Liver (tissue), 3 donors: ENCODE results near the gene DCLRE1A.

ENCODE experiments used
- GABPA ChIP-seq, 2 donors: IDR thresholded peaks in 1 of 2; conservative IDR thresholded peaks in 1 of 2; 2 replicates each; pipeline ENCODE4 v1.6.1; 2016; ENCODE audit warnings: antibody characterized with exemption in 2 of 2, mild to moderate bottlenecking in 1 of 2, moderate library complexity in 1 of 2
- JUND ChIP-seq, 2 donors: IDR thresholded peaks; 2 replicates each; pipeline ENCODE4 v1.6.1; 2016; ENCODE audit warnings: antibody characterized with exemption in 2 of 2
- TAF1 ChIP-seq: conservative IDR thresholded peaks from 2 replicates; pipeline ENCODE4 v1.6.1; 2016; ENCODE audit warnings: antibody characterized with exemption, mild to moderate bottlenecking
- YY1 ChIP-seq: IDR thresholded peaks from 2 replicates; pipeline ENCODE4 v1.6.1; 2016; ENCODE audit warnings: antibody characterized with exemption, mild to moderate bottlenecking
- TF ChIP-seq, protein P1 (sequence below): IDR thresholded peaks from 2 replicates; pipeline ENCODE4 v1.6.1; 2016; ENCODE audit warnings: antibody characterized with exemption
- TF ChIP-seq, protein P2 (sequence below): IDR thresholded peaks from 2 replicates; pipeline ENCODE4 v1.6.1; 2016; ENCODE audit warnings: antibody characterized with exemption
- TF ChIP-seq, protein P3 (sequence below): fragments of 150-350 bp; IDR thresholded peaks from 2 replicates; pipeline ENCODE4 v1.5.1; 2017; ENCODE audit warnings: improper control_type of control experiment, low read depth, low read length; ENCODE audit not compliant: missing input control
- donor health status: healthy.
- donor health status: healthy.

DNA sequence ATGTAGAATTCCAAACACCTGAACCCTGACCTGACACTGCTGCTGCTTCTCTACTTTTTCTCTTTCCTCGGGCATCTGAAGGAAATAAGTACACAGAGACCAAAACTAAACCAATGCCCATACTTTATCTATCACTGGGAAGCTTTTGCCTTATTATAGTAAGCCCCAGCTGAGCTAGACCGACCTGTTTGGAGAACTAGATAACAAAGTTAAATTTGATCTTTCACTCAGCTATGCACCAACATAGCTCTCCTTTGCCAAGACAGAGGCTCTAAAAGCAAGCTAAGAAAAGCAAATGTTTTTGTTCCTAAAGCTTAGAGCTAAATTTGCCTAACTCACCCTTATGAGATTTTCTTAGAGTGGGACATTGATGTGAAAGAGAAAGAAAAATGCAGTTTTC is 39.7 kb upstream of the DCLRE1A start:
- TF ChIP-seq, protein P1, sequence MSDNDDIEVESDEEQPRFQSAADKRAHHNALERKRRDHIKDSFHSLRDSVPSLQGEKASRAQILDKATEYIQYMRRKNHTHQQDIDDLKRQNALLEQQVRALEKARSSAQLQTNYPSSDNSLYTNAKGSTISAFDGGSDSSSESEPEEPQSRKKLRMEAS, result no peak
- TF ChIP-seq, protein P2, sequence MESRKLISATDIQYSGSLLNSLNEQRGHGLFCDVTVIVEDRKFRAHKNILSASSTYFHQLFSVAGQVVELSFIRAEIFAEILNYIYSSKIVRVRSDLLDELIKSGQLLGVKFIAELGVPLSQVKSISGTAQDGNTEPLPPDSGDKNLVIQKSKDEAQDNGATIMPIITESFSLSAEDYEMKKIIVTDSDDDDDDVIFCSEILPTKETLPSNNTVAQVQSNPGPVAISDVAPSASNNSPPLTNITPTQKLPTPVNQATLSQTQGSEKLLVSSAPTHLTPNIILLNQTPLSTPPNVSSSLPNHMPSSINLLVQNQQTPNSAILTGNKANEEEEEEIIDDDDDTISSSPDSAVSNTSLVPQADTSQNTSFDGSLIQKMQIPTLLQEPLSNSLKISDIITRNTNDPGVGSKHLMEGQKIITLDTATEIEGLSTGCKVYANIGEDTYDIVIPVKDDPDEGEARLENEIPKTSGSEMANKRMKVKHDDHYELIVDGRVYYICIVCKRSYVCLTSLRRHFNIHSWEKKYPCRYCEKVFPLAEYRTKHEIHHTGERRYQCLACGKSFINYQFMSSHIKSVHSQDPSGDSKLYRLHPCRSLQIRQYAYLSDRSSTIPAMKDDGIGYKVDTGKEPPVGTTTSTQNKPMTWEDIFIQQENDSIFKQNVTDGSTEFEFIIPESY, result no peak
- no peak for TF ChIP-seq TAF1
- TF ChIP-seq, protein P3, sequence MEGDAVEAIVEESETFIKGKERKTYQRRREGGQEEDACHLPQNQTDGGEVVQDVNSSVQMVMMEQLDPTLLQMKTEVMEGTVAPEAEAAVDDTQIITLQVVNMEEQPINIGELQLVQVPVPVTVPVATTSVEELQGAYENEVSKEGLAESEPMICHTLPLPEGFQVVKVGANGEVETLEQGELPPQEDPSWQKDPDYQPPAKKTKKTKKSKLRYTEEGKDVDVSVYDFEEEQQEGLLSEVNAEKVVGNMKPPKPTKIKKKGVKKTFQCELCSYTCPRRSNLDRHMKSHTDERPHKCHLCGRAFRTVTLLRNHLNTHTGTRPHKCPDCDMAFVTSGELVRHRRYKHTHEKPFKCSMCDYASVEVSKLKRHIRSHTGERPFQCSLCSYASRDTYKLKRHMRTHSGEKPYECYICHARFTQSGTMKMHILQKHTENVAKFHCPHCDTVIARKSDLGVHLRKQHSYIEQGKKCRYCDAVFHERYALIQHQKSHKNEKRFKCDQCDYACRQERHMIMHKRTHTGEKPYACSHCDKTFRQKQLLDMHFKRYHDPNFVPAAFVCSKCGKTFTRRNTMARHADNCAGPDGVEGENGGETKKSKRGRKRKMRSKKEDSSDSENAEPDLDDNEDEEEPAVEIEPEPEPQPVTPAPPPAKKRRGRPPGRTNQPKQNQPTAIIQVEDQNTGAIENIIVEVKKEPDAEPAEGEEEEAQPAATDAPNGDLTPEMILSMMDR, result no peak
- TF ChIP-seq GABPA (IDR thresholded peaks at IDR 0.05 in 1 of 2, conservative IDR thresholded peaks at IDR 0.05 in 1 of 2), result no peak
- no peak for TF ChIP-seq YY1
- no peak for TF ChIP-seq JUND (IDR thresholded peaks at IDR 0.05)
